ENCODE measurements around the gene SPNS3.
A peak's percentile ranks its signal among the peaks of the same experiment; 100 is the strongest.

SPNS3 gene

DNA sequence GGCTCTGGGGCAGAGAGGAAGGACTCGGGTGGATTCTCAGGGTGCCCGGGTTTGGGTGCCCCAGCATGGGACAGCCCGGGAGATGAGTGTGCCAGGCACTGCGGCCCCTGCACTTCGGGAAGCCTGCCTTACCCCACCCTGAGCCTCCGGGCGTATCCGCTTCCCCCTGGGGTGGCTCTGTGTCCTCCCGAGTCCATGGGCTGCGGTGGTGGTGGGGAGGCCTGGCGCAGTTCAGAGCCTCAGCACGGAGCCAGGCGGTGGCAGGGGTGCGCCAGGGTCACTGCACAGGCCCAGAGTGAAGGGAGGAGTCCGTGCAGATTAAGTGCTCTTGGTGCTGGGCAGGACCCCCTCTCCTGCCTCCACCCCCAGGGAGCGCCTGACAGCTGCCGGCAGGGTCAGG lies 100.8 kb downstream of the SPNS3 start:
- Histone ChIP-seq H3K18ac (ENCODE audit: low read length) (peak overlapping the region; percentile 94), H4K91ac (ENCODE audit: low read depth, low read length, poor library complexity) (no peak overlapping the region), H3K23ac (ENCODE audit: low read depth, low read length, poor library complexity) (peak overlapping the region; percentile 43), H2BK5ac (ENCODE audit: low read length) (no peak overlapping the region), H2BK120ac (ENCODE audit: low read depth, low read length) (peak overlapping the region; percentile 61), H2AK5ac (ENCODE audit: low read depth, low read length) (peak overlapping the region; percentile 95), H3K36me3 (replicated peaks in 1 of 2; ENCODE audit: control insufficient read depth in 2 of 2, insufficient read depth in 2 of 2, low read length in 2 of 2) (peaks cover 10 to 20% of the 10 kb centered on the region in 2 donors), H3K4me2 (ENCODE audit: insufficient read depth, low read length, poor library complexity, severe bottlenecking) (no peak overlapping the region), H3K27ac (replicated peaks; ENCODE audit: low read length) (no peak overlapping the region), H2BK12ac (ENCODE audit: low read length) (peak overlapping the region; percentile 4), H3K79me1 (ENCODE audit: low read depth, low read length) (peaks cover 9% of the 10 kb centered on the region), H3K4me1 (ENCODE audit: control insufficient read depth in 2 of 2, insufficient read depth in 1 of 2, low read depth in 1 of 2, low read length in 2 of 2) (peaks cover 10 to 20% of the 10 kb centered on the region in 2 donors), H2BK15ac (ENCODE audit: low read length) (peak overlapping the region; percentile 100), H3K4ac (ENCODE audit: low read length) (no peak overlapping the region), H2AFZ (ENCODE audit: low read length) (peak overlapping the region; percentile 68), H3K4me3 (ENCODE audit: low read length in 2 of 2) (no peak overlapping the region), H3K27me3 (ENCODE audit: control insufficient read depth in 3 of 3, insufficient read depth in 3 of 3, low read depth in 1 of 3, low read length in 3 of 3) (peaks cover 0 to 3% (median 0%) of the 10 kb centered on the region in 3 experiments), H4K8ac (ENCODE audit: low read depth, low read length) (no peak overlapping the region), H3K9me3 (replicated peaks in 1 of 2; ENCODE audit: control insufficient read depth in 2 of 2, insufficient read depth in 1 of 2, low read depth in 1 of 2, low read length in 2 of 2) (no peaks in the 10 kb centered on the region), H3K9ac (ENCODE audit: low read depth, low read length, poor library complexity) (no peak overlapping the region), H3K14ac (ENCODE audit: low read length) (peak overlapping the region; percentile 82)
- no peak for DNase-seq (ENCODE audit: low spot score)
- no CpG with 5 or more reads among the region's 17 CpGs for WGBS, 2 donors (ENCODE audit: extremely low coverage in 2 of 2, insufficient read length in 2 of 2, insufficient replicate concordance in 1 of 2)

DNA sequence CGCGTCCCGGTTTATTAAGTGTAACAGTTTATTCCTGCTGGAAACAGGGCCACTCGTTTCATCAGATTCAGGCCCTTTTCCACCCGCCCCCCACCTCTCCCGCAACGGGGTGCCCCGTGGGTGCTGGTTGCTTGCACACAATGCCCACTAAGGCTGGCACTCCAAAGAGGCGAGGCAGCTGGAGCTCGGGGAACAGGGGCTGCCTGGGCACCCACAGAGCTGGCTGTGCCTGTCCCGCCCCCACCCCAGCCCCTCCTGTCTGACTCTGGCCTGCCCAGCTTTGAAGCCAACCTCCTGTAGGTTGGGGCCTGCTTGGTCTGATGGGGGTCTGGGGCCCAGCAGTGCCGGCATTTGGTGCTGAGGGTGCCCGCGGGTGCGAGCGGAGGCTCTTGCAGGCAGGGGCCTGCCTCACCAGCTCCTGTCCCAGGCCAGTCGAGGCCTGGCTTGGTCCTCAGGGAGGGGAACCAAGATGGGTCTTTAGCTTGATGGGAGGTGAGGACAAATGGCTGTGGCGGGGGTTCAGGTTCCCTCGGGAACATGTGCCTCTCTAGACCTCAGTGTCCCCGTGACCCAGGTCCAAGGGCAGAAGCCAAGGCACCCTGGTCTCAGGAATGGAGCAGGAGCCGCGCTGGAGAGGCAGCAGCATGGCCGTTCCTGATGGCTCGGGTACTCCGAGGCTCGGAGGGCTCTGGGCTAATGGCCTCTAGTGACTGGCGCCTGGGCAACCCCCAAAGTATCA lies 101.4 kb downstream of the SPNS3 start:
- Histone ChIP-seq H4K8ac (ENCODE audit: low read depth, low read length) (no peak overlapping the region), H3K79me1 (ENCODE audit: low read depth, low read length) (peaks cover 10% of the 10 kb centered on the region), H4K91ac (ENCODE audit: low read depth, low read length, poor library complexity) (no peak overlapping the region), H2BK120ac (ENCODE audit: low read depth, low read length) (peak overlapping the region; percentile 61), H3K9ac (ENCODE audit: low read depth, low read length, poor library complexity) (peak overlapping the region; percentile 21), H2BK12ac (ENCODE audit: low read length) (peak overlapping the region; percentile 75), H3K23ac (ENCODE audit: low read depth, low read length, poor library complexity) (no peak overlapping the region), H3K27ac (replicated peaks; ENCODE audit: low read length) (no peak overlapping the region), H3K4ac (ENCODE audit: low read length) (no peak overlapping the region), H3K18ac (ENCODE audit: low read length) (peak overlapping the region; percentile 94), H3K9me3 (replicated peaks in 1 of 2; ENCODE audit: control insufficient read depth in 2 of 2, insufficient read depth in 1 of 2, low read depth in 1 of 2, low read length in 2 of 2) (no peaks in the 10 kb centered on the region), H3K27me3 (ENCODE audit: control insufficient read depth in 3 of 3, insufficient read depth in 3 of 3, low read depth in 1 of 3, low read length in 3 of 3) (peaks cover 0 to 3% (median 0%) of the 10 kb centered on the region in 3 experiments), H3K14ac (ENCODE audit: low read length) (peak overlapping the region; percentile 82), H2AK5ac (ENCODE audit: low read depth, low read length) (peak overlapping the region; percentile 95), H3K4me2 (ENCODE audit: insufficient read depth, low read length, poor library complexity, severe bottlenecking) (no peak overlapping the region), H3K4me1 (ENCODE audit: control insufficient read depth in 2 of 2, insufficient read depth in 1 of 2, low read depth in 1 of 2, low read length in 2 of 2) (peaks cover 10 to 20% of the 10 kb centered on the region in 2 donors), H2BK5ac (ENCODE audit: low read length) (peak overlapping the region; percentile 78), H3K36me3 (replicated peaks in 1 of 2; ENCODE audit: control insufficient read depth in 2 of 2, insufficient read depth in 2 of 2, low read length in 2 of 2) (peaks cover 13 to 25% of the 10 kb centered on the region in 2 donors), H3K4me3 (ENCODE audit: low read length in 2 of 2) (no peak overlapping the region), H2BK15ac (ENCODE audit: low read length) (peak overlapping the region; percentile 100), H2AFZ (ENCODE audit: low read length) (no peak overlapping the region)
- WGBS, 2 donors (ENCODE audit: extremely low coverage in 2 of 2, insufficient read length in 2 of 2, insufficient replicate concordance in 1 of 2) = no CpG with 5 or more reads among the region's 27 CpGs
- DNase-seq (ENCODE audit: low spot score) = no peak

DNA sequence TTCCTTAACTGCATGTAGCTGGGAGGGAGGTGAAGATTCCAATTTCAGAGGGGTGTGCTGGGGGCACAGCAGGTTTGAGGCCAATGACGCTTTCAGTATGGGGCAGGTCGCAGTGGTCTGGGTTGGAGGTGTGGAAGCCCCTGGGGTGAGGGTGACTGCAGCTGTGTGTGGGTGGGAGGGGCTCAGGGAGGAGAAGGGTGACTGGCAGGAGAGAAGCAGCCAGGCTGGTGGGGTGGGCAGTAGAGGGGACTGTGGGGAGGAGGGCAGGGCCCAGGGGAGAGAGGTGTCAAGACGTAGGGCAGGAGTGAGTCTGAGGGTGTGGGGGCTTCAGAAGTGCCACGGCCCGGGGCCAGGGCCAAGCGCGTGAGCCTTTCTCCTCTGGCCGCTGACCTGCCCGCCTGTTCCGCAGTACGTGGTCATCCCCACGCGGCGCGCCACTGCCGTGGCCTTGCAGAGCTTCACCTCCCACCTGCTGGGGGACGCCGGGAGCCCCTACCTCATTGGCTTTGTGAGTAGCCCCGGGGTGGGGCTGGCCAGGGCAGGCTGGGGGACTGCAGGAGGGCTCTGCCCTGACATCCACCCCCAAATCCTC lies 102.0 kb downstream of the SPNS3 start:
- Histone ChIP-seq H3K79me1 (ENCODE audit: low read depth, low read length) (peaks cover 11% of the 10 kb centered on the region), H2AFZ (ENCODE audit: low read length) (no peak overlapping the region), H3K4me1 (ENCODE audit: control insufficient read depth in 2 of 2, insufficient read depth in 1 of 2, low read depth in 1 of 2, low read length in 2 of 2) (peaks cover 10 to 20% of the 10 kb centered on the region in 2 donors), H3K14ac (ENCODE audit: low read length) (no peak overlapping the region), H3K9me3 (replicated peaks in 1 of 2; ENCODE audit: control insufficient read depth in 2 of 2, insufficient read depth in 1 of 2, low read depth in 1 of 2, low read length in 2 of 2) (no peaks in the 10 kb centered on the region), H3K9ac (ENCODE audit: low read depth, low read length, poor library complexity) (no peak overlapping the region), H2BK5ac (ENCODE audit: low read length) (peak overlapping the region; percentile 78), H3K27me3 (ENCODE audit: control insufficient read depth in 3 of 3, insufficient read depth in 3 of 3, low read depth in 1 of 3, low read length in 3 of 3) (peaks cover 0 to 3% (median 0%) of the 10 kb centered on the region in 3 experiments), H3K36me3 (replicated peaks in 1 of 2; ENCODE audit: control insufficient read depth in 2 of 2, insufficient read depth in 2 of 2, low read length in 2 of 2) (peaks cover 15 to 31% of the 10 kb centered on the region in 2 donors), H3K4me3 (ENCODE audit: low read length in 2 of 2) (no peak overlapping the region), H2BK15ac (ENCODE audit: low read length) (peak overlapping the region; percentile 100), H2BK12ac (ENCODE audit: low read length) (no peak overlapping the region), H4K8ac (ENCODE audit: low read depth, low read length) (no peak overlapping the region), H3K27ac (replicated peaks; ENCODE audit: low read length) (no peak overlapping the region), H3K23ac (ENCODE audit: low read depth, low read length, poor library complexity) (peak overlapping the region; percentile 95), H2AK5ac (ENCODE audit: low read depth, low read length) (peak overlapping the region; percentile 95), H3K4ac (ENCODE audit: low read length) (no peak overlapping the region), H3K18ac (ENCODE audit: low read length) (peak overlapping the region; percentile 96), H2BK120ac (ENCODE audit: low read depth, low read length) (no peak overlapping the region), H3K4me2 (ENCODE audit: insufficient read depth, low read length, poor library complexity, severe bottlenecking) (peak overlapping the region; percentile 52), H4K91ac (ENCODE audit: low read depth, low read length, poor library complexity) (no peak overlapping the region)
- WGBS, 2 donors (ENCODE audit: extremely low coverage in 2 of 2, insufficient read length in 2 of 2, insufficient replicate concordance in 1 of 2) = no CpG with 5 or more reads among the region's 19 CpGs
- no peak for DNase-seq (ENCODE audit: low spot score)

DNA sequence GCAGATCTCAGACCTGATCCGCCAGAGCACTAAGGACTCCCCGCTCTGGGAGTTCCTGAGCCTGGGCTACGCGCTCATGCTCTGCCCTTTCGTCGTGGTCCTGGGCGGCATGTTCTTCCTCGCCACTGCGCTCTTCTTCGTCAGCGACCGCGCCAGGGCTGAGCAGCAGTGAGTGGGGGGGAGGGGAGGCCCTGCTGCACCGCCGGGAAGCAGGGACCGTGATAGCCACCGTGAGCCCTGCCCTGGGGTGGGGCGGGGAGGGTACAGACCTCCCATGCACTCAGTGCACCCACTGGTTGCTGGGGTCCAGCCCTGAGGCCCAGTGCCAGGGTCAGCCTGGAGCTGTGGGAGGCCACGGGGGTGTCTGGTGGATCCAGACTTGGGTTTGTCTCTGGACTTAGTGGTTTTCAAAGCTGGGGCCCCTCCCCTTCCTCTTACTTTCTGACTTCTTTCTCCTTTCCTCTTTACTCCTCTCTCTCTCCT lies 102.6 kb downstream of the SPNS3 start:
- no peak for DNase-seq (ENCODE audit: low spot score)
- Histone ChIP-seq H3K4me3 (ENCODE audit: low read length in 2 of 2) (no peak overlapping the region), H2BK120ac (ENCODE audit: low read depth, low read length) (no peak overlapping the region), H2AFZ (ENCODE audit: low read length) (no peak overlapping the region), H3K4me2 (ENCODE audit: insufficient read depth, low read length, poor library complexity, severe bottlenecking) (peak overlapping the region; percentile 52), H3K14ac (ENCODE audit: low read length) (peak overlapping the region; percentile 89), H2BK15ac (ENCODE audit: low read length) (peak overlapping the region; percentile 92), H3K4me1 (ENCODE audit: control insufficient read depth in 2 of 2, insufficient read depth in 1 of 2, low read depth in 1 of 2, low read length in 2 of 2) (peaks cover 10 to 20% of the 10 kb centered on the region in 2 donors), H2BK12ac (ENCODE audit: low read length) (peak overlapping the region; percentile 84), H3K23ac (ENCODE audit: low read depth, low read length, poor library complexity) (peak overlapping the region; percentile 95), H3K79me1 (ENCODE audit: low read depth, low read length) (peaks cover 11% of the 10 kb centered on the region), H3K27me3 (ENCODE audit: control insufficient read depth in 3 of 3, insufficient read depth in 3 of 3, low read depth in 1 of 3, low read length in 3 of 3) (peaks cover 0 to 3% (median 0%) of the 10 kb centered on the region in 3 experiments), H3K9me3 (replicated peaks in 1 of 2; ENCODE audit: control insufficient read depth in 2 of 2, insufficient read depth in 1 of 2, low read depth in 1 of 2, low read length in 2 of 2) (no peaks in the 10 kb centered on the region), H3K9ac (ENCODE audit: low read depth, low read length, poor library complexity) (peak overlapping the region; percentile 30), H2BK5ac (ENCODE audit: low read length) (peak overlapping the region; percentile 53), H3K4ac (ENCODE audit: low read length) (peak overlapping the region; percentile 66), H3K27ac (replicated peaks; ENCODE audit: low read length) (no peak overlapping the region), H2AK5ac (ENCODE audit: low read depth, low read length) (peak overlapping the region; percentile 95), H3K36me3 (replicated peaks in 1 of 2; ENCODE audit: control insufficient read depth in 2 of 2, insufficient read depth in 2 of 2, low read length in 2 of 2) (peaks cover 15 to 36% of the 10 kb centered on the region in 2 donors), H3K18ac (ENCODE audit: low read length) (peak overlapping the region; percentile 96), H4K91ac (ENCODE audit: low read depth, low read length, poor library complexity) (peak overlapping the region; percentile 89), H4K8ac (ENCODE audit: low read depth, low read length) (no peak overlapping the region)
- no CpG with 5 or more reads among the region's 19 CpGs for WGBS, 2 donors (ENCODE audit: extremely low coverage in 2 of 2, insufficient read length in 2 of 2, insufficient replicate concordance in 1 of 2)

All from neuronal stem cell (in vitro differentiated cells).